HG03095 (cell line): Measurements from ENCODE around the gene FCGR3A.
"Not testable (repeated sequence)": the region's sequence is repeated elsewhere in the genome, so short reads cannot be mapped to it uniquely, and the experiment has no call there.

Experiments
- ATAC-seq: cut with Tn5 transposase; IDR thresholded peaks from one replicate; pipeline ENCODE4 v1.9.1; 2021; ENCODE audit warnings: moderate library complexity; ENCODE audit not compliant: unreplicated experiment

FCGR3A gene

GRCh38 chr1:161531986-161532643, 17.5 kb downstream of the FCGR3A start:
- ATAC-seq = no peak

- peak; percentile 56 for ATAC-seq
Observed at GRCh38 chr1:161530671-161531641, 18.7 kb downstream of the FCGR3A start.

- ATAC-seq = peak; percentile 34
Observed at GRCh38 chr1:161530158-161530557, 19.5 kb downstream of the FCGR3A start.

- not testable (repeated sequence) for ATAC-seq
Observed at GRCh38 chr1:161529463-161530104, 20.0 kb downstream of the FCGR3A start.

GRCh38 chr1:161528550-161528949, 21.1 kb downstream of the FCGR3A start:
- ATAC-seq = not testable (repeated sequence)

- ATAC-seq = not testable (repeated sequence)
Observed at GRCh38 chr1:161525918-161526317, 23.7 kb downstream of the FCGR3A start.

- not testable (repeated sequence) for ATAC-seq
Observed at GRCh38 chr1:161525321-161525720, 24.3 kb downstream of the FCGR3A start.

GRCh38 chr1:161524742-161525291, 24.8 kb downstream of the FCGR3A start:
- not testable (repeated sequence) for ATAC-seq

GRCh38 chr1:161523817-161524741, 25.5 kb downstream of the FCGR3A start, which contains the start of gene HSPA6:
TSS of gene HSPA6 (plus strand) at chr1:161524540. CDS start at chr1:161524659, 119 bp downstream.
- not testable (repeated sequence) for ATAC-seq

GRCh38 chr1:161523041-161523816, 26.4 kb downstream of the FCGR3A start:
- not testable (repeated sequence) for ATAC-seq

- ATAC-seq = not testable (repeated sequence)
Observed at GRCh38 chr1:161513953-161514352, 35.7 kb downstream of the FCGR3A start.

- not testable (repeated sequence) for ATAC-seq
Observed at GRCh38 chr1:161513448-161513780, 36.2 kb downstream of the FCGR3A start.

- not testable (repeated sequence) for ATAC-seq
Observed at GRCh38 chr1:161512636-161513447, 36.8 kb downstream of the FCGR3A start.

GRCh38 chr1:161511756-161512060, 37.9 kb downstream of the FCGR3A start:
- ATAC-seq = no peak

- ATAC-seq = no peak
Observed at GRCh38 chr1:161511018-161511755, 38.4 kb downstream of the FCGR3A start.

- no peak for ATAC-seq
Observed at GRCh38 chr1:161510477-161510876, 39.1 kb downstream of the FCGR3A start.

GRCh38 chr1:161506336-161507223, 43.0 kb downstream of the FCGR3A start:
- ATAC-seq = no peak
